Measurements from ENCODE around the gene MEDAG.
"Not testable (repeated sequence)": the region's sequence is repeated elsewhere in the genome, so short reads cannot be mapped to it uniquely, and the experiment has no call there.

The MEDAG gene

DNA sequence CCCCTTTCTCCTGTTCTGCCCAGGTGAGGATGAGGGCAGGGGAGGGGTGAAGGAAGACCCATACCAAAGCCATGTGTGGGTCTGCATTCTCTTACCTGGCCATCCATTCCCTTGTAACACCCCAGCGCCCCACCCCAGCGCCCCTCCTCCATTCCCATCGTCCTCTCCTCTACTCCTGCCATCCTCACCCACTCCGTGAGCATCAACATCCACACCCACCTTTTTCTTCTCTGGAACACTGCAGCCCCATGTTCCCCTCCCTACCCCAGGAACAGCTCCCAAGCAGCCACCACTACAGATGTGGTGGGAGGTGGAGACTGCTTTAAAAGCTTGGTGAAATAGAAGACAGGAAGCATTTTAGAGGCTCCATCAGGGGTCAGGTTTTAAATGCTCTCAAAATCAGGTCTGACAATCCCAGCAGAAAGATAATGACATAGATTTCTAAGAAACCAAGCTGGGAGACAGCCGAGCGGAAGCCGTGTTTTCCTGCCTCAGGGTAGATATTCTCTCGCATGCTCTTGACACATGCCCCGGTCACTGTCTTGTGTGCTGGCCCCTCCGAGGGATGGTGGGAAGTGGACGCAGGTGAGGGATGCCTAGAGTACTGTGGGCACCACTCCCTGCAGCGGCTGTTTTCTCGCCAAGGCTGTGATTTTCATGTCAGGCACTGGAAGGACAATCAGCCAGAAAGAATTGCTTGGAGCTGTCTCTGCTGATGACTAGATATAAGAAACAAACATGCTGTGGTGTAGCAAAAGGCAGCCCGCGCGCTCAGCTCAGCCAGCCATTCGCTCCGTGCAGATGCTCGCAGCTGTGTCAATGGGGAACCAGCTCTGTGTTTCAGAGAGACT lies 9.8 kb downstream of the MEDAG start:
- Histone ChIP-seq H3K4me1 (ENCODE audit: control insufficient read depth, insufficient read depth, low read length) (peaks cover 9% of the 10 kb centered on the region), H3K4me3 (ENCODE audit: low read length) (no peak overlapping the region), H3K36me3 (ENCODE audit: insufficient read depth, low read length) (no peaks in the 10 kb centered on the region), H3K4me2 (ENCODE audit: low read length) (no peak overlapping the region), H3K27me3 (ENCODE audit: control insufficient read depth, insufficient read depth, low read length) (peaks cover 4% of the 10 kb centered on the region), H3K9me3 (replicated peaks; ENCODE audit: low read length) (no peaks in the 10 kb centered on the region), H3K9ac (ENCODE audit: low read depth, low read length) (no peak overlapping the region)

DNA sequence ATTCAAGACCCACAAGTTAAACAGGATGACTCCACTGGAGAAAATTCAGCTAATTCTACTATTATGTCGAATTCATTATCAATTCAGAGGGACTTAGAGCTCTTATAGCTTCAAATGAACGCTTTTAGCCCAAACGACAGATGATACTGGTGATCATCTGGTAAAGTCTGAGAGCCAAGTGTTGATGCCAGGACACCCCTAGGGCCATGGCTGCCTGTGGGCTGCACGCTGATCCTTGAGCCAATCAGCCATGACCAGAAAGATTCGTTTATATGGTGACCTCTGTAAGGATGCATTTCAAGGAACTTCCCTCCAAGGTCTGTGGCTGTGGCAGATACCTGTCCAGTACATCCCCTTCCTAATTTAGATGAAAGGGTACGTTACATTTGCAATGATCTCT lies 10.9 kb downstream of the MEDAG start:
- H3K4me2 ChIP-seq (ENCODE audit: low read length) = no peak overlapping the region
- peaks cover 4% of the 10 kb centered on the region for H3K27me3 ChIP-seq (ENCODE audit: control insufficient read depth, insufficient read depth, low read length)
- H3K36me3 ChIP-seq (ENCODE audit: insufficient read depth, low read length) = no peaks in the 10 kb centered on the region
- peaks cover 9% of the 10 kb centered on the region for H3K4me1 ChIP-seq (ENCODE audit: control insufficient read depth, insufficient read depth, low read length)
- no peaks in the 10 kb centered on the region for H3K9me3 ChIP-seq (replicated peaks; ENCODE audit: low read length)
- H3K4me3 ChIP-seq (ENCODE audit: low read length) = no peak overlapping the region
- no peak overlapping the region for H3K9ac ChIP-seq (ENCODE audit: low read depth, low read length)

GRCh38 chr13:30918662-30919405 lies 12.8 kb downstream of the MEDAG start:
- Histone ChIP-seq H3K4me1 (ENCODE audit: control insufficient read depth, insufficient read depth, low read length) (peaks cover 9% of the 10 kb centered on the region), H3K4me2 (ENCODE audit: low read length) (no peak overlapping the region), H3K9ac (ENCODE audit: low read depth, low read length) (no peak overlapping the region), H3K9me3 (replicated peaks; ENCODE audit: low read length) (no peaks in the 10 kb centered on the region), H3K4me3 (ENCODE audit: low read length) (no peak overlapping the region), H3K27me3 (ENCODE audit: control insufficient read depth, insufficient read depth, low read length) (peaks cover 4% of the 10 kb centered on the region), H3K36me3 (ENCODE audit: insufficient read depth, low read length) (no peaks in the 10 kb centered on the region)

- no peaks in the 10 kb centered on the region for H3K36me3 ChIP-seq (ENCODE audit: insufficient read depth, low read length)
- no peak overlapping the region for H3K4me2 ChIP-seq (ENCODE audit: low read length)
- no peaks in the 10 kb centered on the region for H3K9me3 ChIP-seq (replicated peaks; ENCODE audit: low read length)
- no peak overlapping the region for H3K4me3 ChIP-seq (ENCODE audit: low read length)
- peaks cover 4% of the 10 kb centered on the region for H3K27me3 ChIP-seq (ENCODE audit: control insufficient read depth, insufficient read depth, low read length)
- H3K4me1 ChIP-seq (ENCODE audit: control insufficient read depth, insufficient read depth, low read length) = peaks cover 9% of the 10 kb centered on the region
- no peak overlapping the region for H3K9ac ChIP-seq (ENCODE audit: low read depth, low read length)
Measured at GRCh38 chr13:30920162-30920909, 14.3 kb downstream of the MEDAG start.

- no peak overlapping the region for H3K4me3 ChIP-seq (ENCODE audit: low read length)
- H3K27me3 ChIP-seq (ENCODE audit: control insufficient read depth, insufficient read depth, low read length) = no peaks in the 10 kb centered on the region
- H3K4me2 ChIP-seq (ENCODE audit: low read length) = no peak overlapping the region
- H3K9ac ChIP-seq (ENCODE audit: low read depth, low read length) = no peak overlapping the region
- H3K9me3 ChIP-seq (replicated peaks; ENCODE audit: low read length) = no peaks in the 10 kb centered on the region
- no peaks in the 10 kb centered on the region for H3K36me3 ChIP-seq (ENCODE audit: insufficient read depth, low read length)
- peaks cover 15% of the 10 kb centered on the region for H3K4me1 ChIP-seq (ENCODE audit: control insufficient read depth, insufficient read depth, low read length)
Measured at GRCh38 chr13:30923418-30923817, 17.3 kb downstream of the MEDAG start.

GRCh38 chr13:30924721-30925120 lies 18.6 kb downstream of the MEDAG start:
- H3K4me1 ChIP-seq (ENCODE audit: control insufficient read depth, insufficient read depth, low read length) = peaks cover 6% of the 10 kb centered on the region
- H3K4me2 ChIP-seq (ENCODE audit: low read length) = no peak overlapping the region
- peaks cover 5% of the 10 kb centered on the region for H3K27me3 ChIP-seq (ENCODE audit: control insufficient read depth, insufficient read depth, low read length)
- no peak overlapping the region for H3K9ac ChIP-seq (ENCODE audit: low read depth, low read length)
- H3K36me3 ChIP-seq (ENCODE audit: insufficient read depth, low read length) = no peaks in the 10 kb centered on the region
- no peak overlapping the region for H3K4me3 ChIP-seq (ENCODE audit: low read length)
- H3K9me3 ChIP-seq (replicated peaks; ENCODE audit: low read length) = no peaks in the 10 kb centered on the region

GRCh38 chr13:30925429-30925828 lies 19.4 kb downstream of the MEDAG start:
- H3K9ac ChIP-seq (ENCODE audit: low read depth, low read length) = no peak overlapping the region

GRCh38 chr13:30926781-30927180 lies 20.7 kb downstream of the MEDAG start:
- Histone ChIP-seq H3K4me3 (ENCODE audit: low read length) (no peak overlapping the region), H3K4me2 (ENCODE audit: low read length) (no peak overlapping the region), H3K9me3 (replicated peaks; ENCODE audit: low read length) (no peaks in the 10 kb centered on the region), H3K27me3 (ENCODE audit: control insufficient read depth, insufficient read depth, low read length) (peaks cover 22% of the 10 kb centered on the region), H3K4me1 (ENCODE audit: control insufficient read depth, insufficient read depth, low read length) (peaks cover 6% of the 10 kb centered on the region), H3K9ac (ENCODE audit: low read depth, low read length) (no peak overlapping the region), H3K36me3 (ENCODE audit: insufficient read depth, low read length) (no peaks in the 10 kb centered on the region)

More at GRCh38 chr13:30925429-30925828, 19.4 kb downstream of the MEDAG start:
- Histone ChIP-seq H3K4me1 (ENCODE audit: control insufficient read depth, insufficient read depth, low read length) (peaks cover 6% of the 10 kb centered on the region), H3K4me3 (ENCODE audit: low read length) (no peak overlapping the region), H3K9me3 (replicated peaks; ENCODE audit: low read length) (no peaks in the 10 kb centered on the region), H3K36me3 (ENCODE audit: insufficient read depth, low read length) (no peaks in the 10 kb centered on the region), H3K4me2 (ENCODE audit: low read length) (no peak overlapping the region), H3K27me3 (ENCODE audit: control insufficient read depth, insufficient read depth, low read length) (peaks cover 8% of the 10 kb centered on the region)

DNA sequence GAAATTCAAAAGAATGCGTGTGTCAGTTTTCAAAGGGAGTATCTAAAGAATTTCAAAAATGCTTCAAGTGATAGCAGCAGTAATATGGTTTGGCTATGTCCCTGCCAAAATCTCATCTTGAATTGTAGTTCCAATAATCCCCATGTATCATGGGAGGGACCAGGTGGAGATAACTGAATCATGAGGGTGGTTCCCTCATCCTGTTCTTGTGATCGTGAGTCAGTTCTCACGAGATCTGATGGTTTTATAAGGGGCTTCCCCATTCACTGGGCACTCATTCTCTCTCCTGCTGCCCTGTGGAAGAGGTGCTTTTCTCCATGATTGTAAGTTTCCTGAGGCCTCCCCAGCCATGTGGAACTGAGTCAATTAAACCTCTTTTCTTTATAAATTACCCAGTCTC lies 21.1 kb downstream of the MEDAG start:
- H3K36me3 ChIP-seq (ENCODE audit: insufficient read depth, low read length); H3K4me1 ChIP-seq (ENCODE audit: control insufficient read depth, insufficient read depth, low read length); H3K4me2 ChIP-seq (ENCODE audit: low read length); H3K9me3 ChIP-seq (replicated peaks; ENCODE audit: low read length); H3K4me3 ChIP-seq (ENCODE audit: low read length); H3K9ac ChIP-seq (ENCODE audit: low read depth, low read length): not testable (repeated sequence)
- peaks cover 26% of the 10 kb centered on the region for H3K27me3 ChIP-seq (ENCODE audit: control insufficient read depth, insufficient read depth, low read length)

- Histone ChIP-seq H3K4me1 (ENCODE audit: control insufficient read depth, insufficient read depth, low read length) (peaks cover 6% of the 10 kb centered on the region), H3K4me3 (ENCODE audit: low read length) (no peak overlapping the region), H3K36me3 (ENCODE audit: insufficient read depth, low read length) (no peaks in the 10 kb centered on the region), H3K27me3 (ENCODE audit: control insufficient read depth, insufficient read depth, low read length) (peaks cover 30% of the 10 kb centered on the region), H3K4me2 (ENCODE audit: low read length) (no peak overlapping the region), H3K9me3 (replicated peaks; ENCODE audit: low read length) (no peaks in the 10 kb centered on the region), H3K9ac (ENCODE audit: low read depth, low read length) (no peak overlapping the region)
Measured at GRCh38 chr13:30927595-30927994, 21.5 kb downstream of the MEDAG start.

DNA sequence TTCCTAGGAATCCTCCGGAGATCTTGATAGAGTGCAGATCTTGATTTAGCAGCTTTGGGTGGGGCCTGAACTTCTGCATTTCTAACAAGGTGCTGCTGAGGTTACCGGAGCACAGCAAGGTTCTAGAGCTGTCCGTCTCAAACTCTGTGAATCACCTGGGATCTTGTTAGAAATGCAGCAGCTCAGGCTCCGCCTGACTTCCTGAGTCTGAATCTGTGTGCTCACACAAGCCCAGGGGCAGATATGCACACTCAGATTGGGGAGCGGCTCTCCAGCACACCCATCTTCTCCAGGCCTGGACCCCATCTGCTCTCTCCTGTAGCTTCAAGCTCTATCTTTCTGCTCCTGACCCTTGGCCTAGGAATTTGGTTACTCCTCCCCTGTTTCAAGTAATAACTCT lies 22.9 kb downstream of the MEDAG start:
- H3K36me3 ChIP-seq (ENCODE audit: insufficient read depth, low read length) = no peaks in the 10 kb centered on the region
- peaks cover 6% of the 10 kb centered on the region for H3K4me1 ChIP-seq (ENCODE audit: control insufficient read depth, insufficient read depth, low read length)
- H3K4me2 ChIP-seq (ENCODE audit: low read length) = no peak overlapping the region
- no peak overlapping the region for H3K4me3 ChIP-seq (ENCODE audit: low read length)
- peaks cover 43% of the 10 kb centered on the region for H3K27me3 ChIP-seq (ENCODE audit: control insufficient read depth, insufficient read depth, low read length)
- H3K9me3 ChIP-seq (replicated peaks; ENCODE audit: low read length) = no peaks in the 10 kb centered on the region
- H3K9ac ChIP-seq (ENCODE audit: low read depth, low read length) = no peak overlapping the region
